ENCODE results near the gene BATF2.

DNA sequence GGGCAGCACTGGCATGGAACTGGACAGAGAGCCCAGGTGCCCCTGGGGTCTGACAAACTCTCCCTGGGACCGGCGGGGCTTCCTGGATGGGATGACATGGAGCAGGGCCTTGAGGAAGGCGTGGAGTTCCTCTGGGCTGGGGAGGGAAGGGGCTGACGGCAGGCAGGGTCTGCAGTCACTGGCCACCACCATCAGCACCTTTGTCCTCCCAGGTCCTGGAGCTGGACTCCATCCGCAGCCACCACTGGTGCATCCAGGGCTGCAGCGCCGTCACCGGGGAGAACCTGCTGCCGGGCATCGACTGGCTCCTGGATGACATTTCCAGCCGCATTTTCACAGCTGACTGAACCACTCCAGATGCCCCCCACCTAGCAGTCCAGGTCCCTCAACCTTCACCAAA is 24.7 kb upstream of the BATF2 start:
- TF ChIP-seq EZH2 (IDR thresholded peaks at IDR 0.05; ENCODE audit: insufficient read depth, poor library complexity, severe bottlenecking), result no peak
- no peak for TF ChIP-seq EZH2phosphoT487 (IDR thresholded peaks at IDR 0.05; ENCODE audit: insufficient read depth, low read depth)

Data from GM23248 (cell line).